Breast epithelium (tissue), 4 donors: ENCODE results near the gene ELK1. TPM values are rescaled to one million over a fixed set of nuclear protein-coding genes. Genes with fewer than 3 reads are reported as not detected.

Source experiments
- DNase-seq, 2 donors: peaks; one replicate each; pipeline ENCODE4 v3.0.0-alpha.2; 2019; ENCODE audit warnings: low spot score in 2 of 2
- H3K27ac ChIP-seq, 2 donors: fragments of 200-600 bp; sonication (generic) in 1 of 2; one replicate each; pipeline ENCODE4 v1.5.1; 2016 to 2019; ENCODE audit warnings: mild to moderate bottlenecking in 1 of 2
- H3K27me3 ChIP-seq, 2 donors: fragments of 200-600 bp; sonication (generic) in 1 of 2; one replicate each; pipeline versions ENCODE4 v1.5.1 to v1.6.0; 2017 to 2019; ENCODE audit warnings: control low read depth in 1 of 2, mild to moderate bottlenecking in 1 of 2
- H3K36me3 ChIP-seq: fragments of 200-600 bp; one replicate; pipeline ENCODE4 v1.5.1; 2019
- H3K4me1 ChIP-seq, 2 donors: fragments of 200-600 bp; sonication (generic); one replicate each; pipeline ENCODE4 v1.5.1; 2016 to 2019; ENCODE audit warnings: control low read depth in 1 of 2
- H3K4me3 ChIP-seq, 3 donors: fragments of 200-600 bp; sonication (generic); 1 replicate in 2 of 3; 2 replicates in 1 of 3; pipeline ENCODE4 v1.5.1; 2016 to 2019; ENCODE audit warnings: mild to moderate bottlenecking in 3 of 3, moderate library complexity in 2 of 3
- H3K9me3 ChIP-seq, 2 donors: fragments of 200-600 bp; sonication (generic) in 1 of 2; one replicate each; pipeline ENCODE4 v1.5.1; 2016 to 2019; ENCODE audit warnings: control low read depth in 1 of 2
- POLR2A ChIP-seq: fragments of 450-650 bp; IDR thresholded peaks from one replicate; pipeline ENCODE4 v1.6.1; 2016; ENCODE audit warnings: antibody characterized with exemption, mild to moderate bottlenecking, moderate library complexity
- intact Hi-C: fragments of 100-400 bp; cut with DNase I; formaldehyde crosslinking; loops from one replicate; pipeline ENCODE4 v1.15.1; 2023; ENCODE audit warnings: low total_unique reads
- total RNA-seq, 3 donors: library from RNA; depleted of rRNA; stranded (reverse); fragments of >200 nt; gene quantifications; one replicate each; pipeline ENCODE4 v1.1.0, GENCODE V29; 2016

ELK1 gene
- total RNA-seq, 3 donors from 2014 or later: 18.0 to 22.0 (median 21.0) TPM

DNA sequence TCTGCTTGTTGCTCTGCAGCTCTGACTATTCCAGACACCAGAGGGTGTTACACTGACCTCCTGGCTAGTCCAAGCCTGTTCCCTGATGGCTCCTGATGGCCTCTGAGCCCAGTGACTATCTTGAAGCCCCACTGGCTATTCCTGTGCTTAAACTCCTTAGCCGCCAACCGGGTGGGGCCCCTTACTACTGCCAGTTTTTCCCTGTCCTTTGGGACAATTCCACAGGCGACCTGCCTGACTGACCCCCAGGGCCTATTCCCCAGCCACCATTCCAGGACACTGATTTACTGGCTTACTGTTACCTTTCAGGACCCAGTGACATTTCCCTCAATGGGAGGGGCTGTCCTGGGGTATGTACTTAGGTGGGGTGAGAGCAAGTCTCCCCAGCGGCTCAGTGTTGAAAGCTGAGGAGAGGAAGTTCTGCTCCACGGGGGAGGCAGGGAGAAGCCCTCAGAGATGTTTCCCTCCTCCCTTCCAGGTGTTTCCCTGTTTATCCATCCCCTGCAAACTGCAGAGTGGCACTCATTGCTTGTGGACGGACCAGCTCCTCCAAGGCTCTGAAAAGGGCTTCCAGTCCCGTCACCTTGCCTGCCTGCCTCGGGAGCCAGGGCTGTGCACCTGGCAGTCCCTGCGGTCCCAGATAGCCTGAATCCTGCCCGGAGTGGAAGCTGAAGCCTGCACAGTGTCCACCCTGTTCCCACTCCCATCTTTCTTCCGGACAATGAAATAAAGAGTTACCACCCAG lies 64.1 kb downstream of the ELK1 start:
- Histone ChIP-seq H3K36me3 (no peaks in the 10 kb centered on the region), H3K4me1 (no peaks in the 10 kb centered on the region), H3K27ac (peak overlapping the region in 1 of 2 donors; percentile 14), H3K4me3 (no peak overlapping the region), H3K9me3 (no peaks in the 10 kb centered on the region), H3K27me3 (peaks cover 0 to 27% of the 10 kb centered on the region in 2 donors)
- intact Hi-C loops: loop anchor here (5.0 kb wide), 1 partner anchor 59 kb away; no protein-coding TSS in a partner anchor
- TF ChIP-seq POLR2A: no peak
- DNase-seq: no peak

Other genes starting within 250 kb of the ELK1 start
- 10 to 100 TPM in 1 of 3 donors, 1 to 10 TPM in 2; 7.2 to 14.0 (median 9.2) TPM for gene ZNF41, start 167.3 kb downstream of the ELK1 start, total RNA-seq
- gene ARAF, start 89.4 kb downstream of the ELK1 start, total RNA-seq: 10 to 100 TPM; 27.9 to 37.6 (median 30.6) TPM
- gene TIMP1, start 68.1 kb downstream of the ELK1 start, total RNA-seq: 100 to 1,000 TPM in 2 of 3 donors, 10 to 100 TPM in 1; 85.9 to 225 (median 180) TPM
- not detected for gene SYN1, start 30.7 kb downstream of the ELK1 start, total RNA-seq
- 10 to 100 TPM in 1 of 3 donors, 1 to 10 TPM in 2; 2.6 to 17.4 (median 3.3) TPM for gene CFP, start 20.6 kb downstream of the ELK1 start, total RNA-seq
- gene UXT, start 8.6 kb upstream of the ELK1 start, total RNA-seq: 100 to 1,000 TPM; 130 to 155 (median 140) TPM
- gene ZNF81, start 186.3 kb upstream of the ELK1 start, total RNA-seq: 10 to 100 TPM in 2 of 3 donors, 1 to 10 TPM in 1; 6.4 to 11.1 (median 10.2) TPM